Measurements from ENCODE around the gene E2F8.

The E2F8 gene

DNA sequence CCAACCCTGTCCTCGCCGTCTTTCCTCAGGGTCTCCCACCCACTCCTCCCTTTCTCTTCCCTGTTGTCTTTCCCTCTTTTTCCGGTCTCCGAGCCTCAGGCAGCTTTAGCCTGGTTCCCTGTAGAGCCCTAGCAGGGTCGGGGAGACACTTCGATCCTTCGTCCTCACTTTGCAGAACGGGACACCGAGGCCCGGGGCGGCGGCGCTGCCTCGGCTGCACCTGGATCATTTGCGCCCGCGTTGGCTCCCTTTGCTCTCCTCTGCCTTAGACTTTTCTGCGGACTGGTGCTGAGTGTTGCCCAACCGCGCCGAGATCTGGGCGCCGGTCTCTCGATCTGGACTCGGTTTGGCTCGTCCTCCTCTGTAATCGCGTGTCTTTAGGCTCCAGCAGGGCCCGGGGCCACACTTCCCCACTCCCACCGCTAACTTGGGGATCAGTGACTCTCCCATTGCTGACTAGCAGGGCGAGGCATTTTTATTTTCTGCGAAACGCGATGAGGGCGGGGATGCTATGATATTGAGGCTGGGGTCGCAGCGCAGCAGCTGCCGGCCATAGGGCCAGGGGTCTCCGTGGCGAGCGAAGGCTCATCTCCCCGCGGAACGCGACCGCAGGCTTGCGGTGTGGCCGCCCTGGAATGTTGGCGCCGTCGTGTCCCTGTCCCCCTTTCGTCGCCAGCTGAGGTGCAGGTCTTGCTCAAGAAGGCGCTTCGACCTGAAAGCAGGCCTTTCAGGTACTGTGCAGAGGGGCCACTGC is 1.6 kb upstream of the E2F8 start:
- Histone ChIP-seq H3K27ac (ENCODE audit: low read depth, low read length) (peak overlapping the region; percentile 45), H3K4me2 (ENCODE audit: low read length) (peak overlapping the region; percentile 72), H3K79me2 (ENCODE audit: control insufficient read depth, insufficient read depth, low read length, poor library complexity) (peaks cover 14% of the 10 kb centered on the region), H3K4me1 (ENCODE audit: control insufficient read depth in 1 of 2, insufficient read depth in 2 of 2, low read length in 2 of 2) (peaks cover 18 to 21% of the 10 kb centered on the region in 2 experiments), H3K36me3 (ENCODE audit: control insufficient read depth in 1 of 2, insufficient read depth in 2 of 2, low read length in 2 of 2) (peaks cover 2 to 3% of the 10 kb centered on the region in 2 experiments), H3K9me3 (ENCODE audit: insufficient read depth, low read depth, low read length) (no peaks in the 10 kb centered on the region), H2BK120ac (ENCODE audit: insufficient read depth, low read length, poor library complexity) (peak overlapping the region; percentile 92), H3K23ac (ENCODE audit: low read length) (no peak overlapping the region), H4K91ac (ENCODE audit: low read depth, low read length) (peak overlapping the region; percentile 83), H3K79me1 (ENCODE audit: low read length) (peaks cover 25% of the 10 kb centered on the region), H2BK5ac (ENCODE audit: low read depth, low read length, poor library complexity) (peak overlapping the region; percentile 50), H2AFZ (ENCODE audit: insufficient read depth, low read length, poor library complexity) (peak overlapping the region; percentile 75), H3K9ac (ENCODE audit: low read length) (no peak overlapping the region), H4K8ac (ENCODE audit: low read depth, low read length) (peak overlapping the region; percentile 86), H3K27me3 (ENCODE audit: insufficient read depth, low read length) (no peaks in the 10 kb centered on the region), H3K4ac (ENCODE audit: low read depth, low read length) (peak overlapping the region; percentile 56), H3K14ac (ENCODE audit: low read length) (peak overlapping the region; percentile 68), H3K4me3 (ENCODE audit: low read depth, low read length) (peak overlapping the region; percentile 88), H4K12ac (ENCODE audit: low read depth, low read length) (peak overlapping the region; percentile 78), H2AK5ac (ENCODE audit: low read length) (peak overlapping the region; percentile 3), H3K18ac (ENCODE audit: low read length) (peak overlapping the region; percentile 58), H2BK12ac (ENCODE audit: low read length) (peak overlapping the region; percentile 2)
- DNase-seq, result peak in 1 of 2 donors; percentile 25
- WGBS (ENCODE audit: extremely low coverage, insufficient coverage, insufficient read length), result no CpG with 5 or more reads among the region's 55 CpGs

DNA sequence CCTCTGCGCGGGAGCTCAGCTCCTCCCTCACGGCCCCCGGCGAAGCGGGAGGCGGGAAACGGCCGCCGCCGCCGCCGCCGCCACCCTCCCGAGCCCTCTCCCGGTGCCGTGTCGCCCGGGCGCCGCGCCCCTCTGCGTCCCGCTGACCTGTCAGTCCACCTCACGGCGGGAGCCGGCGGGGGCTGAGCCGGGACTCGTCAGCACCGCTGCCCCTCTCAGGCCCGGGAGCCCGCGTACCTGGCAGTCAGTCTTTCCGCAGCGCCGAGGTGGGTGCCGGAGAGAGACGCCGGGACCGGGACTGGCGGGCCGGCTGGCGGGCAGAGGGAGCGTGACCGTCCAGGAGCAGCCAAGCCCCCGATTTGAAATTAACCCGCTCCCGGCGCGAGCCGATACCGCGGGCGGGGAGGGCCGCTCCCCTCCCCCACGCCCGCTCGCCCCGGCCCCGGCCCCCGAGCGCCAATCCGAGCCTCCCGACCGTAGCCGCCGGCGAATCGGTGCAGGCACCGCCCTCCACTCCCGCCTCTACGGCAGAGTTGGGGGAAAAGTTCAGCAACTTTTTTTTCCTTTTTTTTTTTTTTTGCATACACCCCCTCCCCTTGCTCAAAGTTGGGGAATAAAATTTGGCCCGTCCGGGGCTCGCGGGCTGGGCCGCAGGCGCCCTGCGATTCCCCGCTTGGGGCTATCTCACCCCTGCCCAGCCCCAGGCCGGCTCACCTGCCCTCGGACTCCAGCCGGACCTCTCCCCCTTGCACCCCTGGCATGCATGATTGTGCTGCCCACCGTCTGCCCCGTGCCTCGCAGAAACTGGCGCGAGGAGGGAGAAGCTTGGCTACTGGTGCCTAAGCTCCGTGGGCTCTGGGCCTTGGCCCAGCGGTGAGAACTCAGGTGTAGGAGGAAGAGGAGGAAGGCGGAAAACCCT is 774 bp upstream of the E2F8 start:
- no peak overlapping the region for H2BK12ac ChIP-seq (ENCODE audit: low read length)

DNA sequence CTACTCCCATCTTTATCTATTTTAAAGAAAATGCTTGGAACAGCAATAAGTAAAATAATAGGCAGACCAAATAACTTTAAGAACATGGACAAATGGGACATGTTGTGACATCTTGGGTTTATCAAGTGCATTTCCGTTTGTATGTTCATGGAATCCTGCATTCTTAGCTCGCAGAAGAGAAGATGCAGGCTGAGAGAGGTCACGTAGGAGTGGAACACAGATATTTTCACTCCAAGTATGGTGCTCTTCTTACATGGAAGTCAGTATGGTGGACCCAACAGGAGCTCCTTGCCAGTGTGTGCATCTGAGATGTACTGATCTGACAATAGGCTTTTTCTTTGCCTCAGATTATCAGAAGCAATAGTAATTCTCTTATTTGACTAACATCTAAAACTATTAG is 1.7 kb downstream of the E2F8 start:
- WGBS (ENCODE audit: extremely low coverage, insufficient coverage, insufficient read length), result no CpG with 5 or more reads among the region's 3 CpGs

More for the DNA sequence above, 774 bp upstream of the E2F8 start:
- H2BK120ac ChIP-seq (ENCODE audit: insufficient read depth, low read length, poor library complexity), result peak overlapping the region; percentile 92
- H3K23ac ChIP-seq (ENCODE audit: low read length), result no peak overlapping the region
- no peaks in the 10 kb centered on the region for H3K9me3 ChIP-seq (ENCODE audit: insufficient read depth, low read depth, low read length)
- H3K4ac ChIP-seq (ENCODE audit: low read depth, low read length), result peak overlapping the region; percentile 90
- peaks cover 18 to 21% of the 10 kb centered on the region in 2 experiments for H3K4me1 ChIP-seq (ENCODE audit: control insufficient read depth in 1 of 2, insufficient read depth in 2 of 2, low read length in 2 of 2)
- peaks cover 3 to 6% of the 10 kb centered on the region in 2 experiments for H3K36me3 ChIP-seq (ENCODE audit: control insufficient read depth in 1 of 2, insufficient read depth in 2 of 2, low read length in 2 of 2)
- peaks cover 25% of the 10 kb centered on the region for H3K79me1 ChIP-seq (ENCODE audit: low read length)
- peak overlapping the region; percentile 88 for H3K4me3 ChIP-seq (ENCODE audit: low read depth, low read length)
- H2BK5ac ChIP-seq (ENCODE audit: low read depth, low read length, poor library complexity), result peak overlapping the region; percentile 85
- peaks cover 14% of the 10 kb centered on the region for H3K79me2 ChIP-seq (ENCODE audit: control insufficient read depth, insufficient read depth, low read length, poor library complexity)
- H2AFZ ChIP-seq (ENCODE audit: insufficient read depth, low read length, poor library complexity), result peak overlapping the region; percentile 99
- peak overlapping the region; percentile 93 for H3K14ac ChIP-seq (ENCODE audit: low read length)
- H2AK5ac ChIP-seq (ENCODE audit: low read length), result no peak overlapping the region
- H4K12ac ChIP-seq (ENCODE audit: low read depth, low read length), result peak overlapping the region; percentile 88
- H3K4me2 ChIP-seq (ENCODE audit: low read length), result peak overlapping the region; percentile 72
- no CpG with 5 or more reads among the region's 92 CpGs for WGBS (ENCODE audit: extremely low coverage, insufficient coverage, insufficient read length)
- H4K91ac ChIP-seq (ENCODE audit: low read depth, low read length), result peak overlapping the region; percentile 93
- peak overlapping the region; percentile 96 for H3K18ac ChIP-seq (ENCODE audit: low read length)
- peak overlapping the region; percentile 71 for H3K9ac ChIP-seq (ENCODE audit: low read length)
- H3K27ac ChIP-seq (ENCODE audit: low read depth, low read length), result peak overlapping the region; percentile 65
- DNase-seq, result no peak
- H4K8ac ChIP-seq (ENCODE audit: low read depth, low read length), result peak overlapping the region; percentile 90
- H3K27me3 ChIP-seq (ENCODE audit: insufficient read depth, low read length), result no peaks in the 10 kb centered on the region

DNA sequence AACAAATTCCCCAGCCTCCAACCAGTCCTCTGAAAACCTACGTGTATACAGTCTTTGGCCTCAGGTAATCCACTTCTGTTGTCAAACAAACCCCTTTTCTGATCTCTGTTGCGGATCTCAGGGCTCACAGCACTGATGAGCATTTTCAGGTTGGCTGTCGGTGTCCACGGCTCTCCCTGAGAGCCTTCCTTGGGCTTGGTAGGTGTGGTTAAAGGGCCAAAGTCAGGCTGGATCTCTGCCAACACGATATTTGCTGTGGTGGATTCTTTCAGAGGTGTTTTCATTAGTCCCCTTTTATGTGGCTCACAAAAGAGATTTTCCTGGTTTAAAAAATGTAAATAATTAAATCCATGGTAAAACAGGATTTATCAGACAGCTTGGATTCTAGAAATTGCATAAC is 2.9 kb downstream of the E2F8 start:
- H3K27ac ChIP-seq (ENCODE audit: low read depth, low read length), result no peak overlapping the region
- no peak overlapping the region for H3K9ac ChIP-seq (ENCODE audit: low read length)
- no peak overlapping the region for H4K12ac ChIP-seq (ENCODE audit: low read depth, low read length)
- peaks cover 18% of the 10 kb centered on the region for H3K79me1 ChIP-seq (ENCODE audit: low read length)
- no peak overlapping the region for H3K4me2 ChIP-seq (ENCODE audit: low read length)
- no peak overlapping the region for H3K4me3 ChIP-seq (ENCODE audit: low read depth, low read length)
- H2BK5ac ChIP-seq (ENCODE audit: low read depth, low read length, poor library complexity), result peak overlapping the region; percentile 63
- WGBS (ENCODE audit: extremely low coverage, insufficient coverage, insufficient read length), result no CpG with 5 or more reads among the region's 5 CpGs
- H2AFZ ChIP-seq (ENCODE audit: insufficient read depth, low read length, poor library complexity), result no peak overlapping the region
- H3K4ac ChIP-seq (ENCODE audit: low read depth, low read length), result no peak overlapping the region
- peaks cover 14% of the 10 kb centered on the region for H3K79me2 ChIP-seq (ENCODE audit: control insufficient read depth, insufficient read depth, low read length, poor library complexity)
- no peak overlapping the region for H2BK120ac ChIP-seq (ENCODE audit: insufficient read depth, low read length, poor library complexity)
- H2AK5ac ChIP-seq (ENCODE audit: low read length), result no peak overlapping the region
- H3K14ac ChIP-seq (ENCODE audit: low read length), result peak overlapping the region; percentile 50
- H3K18ac ChIP-seq (ENCODE audit: low read length), result no peak overlapping the region
- H3K27me3 ChIP-seq (ENCODE audit: insufficient read depth, low read length), result no peaks in the 10 kb centered on the region
- H3K36me3 ChIP-seq (ENCODE audit: control insufficient read depth in 1 of 2, insufficient read depth in 2 of 2, low read length in 2 of 2), result peaks cover 10 to 18% of the 10 kb centered on the region in 2 experiments
- H3K9me3 ChIP-seq (ENCODE audit: insufficient read depth, low read depth, low read length), result no peaks in the 10 kb centered on the region
- no peak for DNase-seq
- H3K23ac ChIP-seq (ENCODE audit: low read length), result no peak overlapping the region
- no peak overlapping the region for H4K8ac ChIP-seq (ENCODE audit: low read depth, low read length)
- peaks cover 4 to 12% of the 10 kb centered on the region in 2 experiments for H3K4me1 ChIP-seq (ENCODE audit: control insufficient read depth in 1 of 2, insufficient read depth in 2 of 2, low read length in 2 of 2)
- H4K91ac ChIP-seq (ENCODE audit: low read depth, low read length), result no peak overlapping the region
- H2BK12ac ChIP-seq (ENCODE audit: low read length), result no peak overlapping the region

More for the DNA sequence above, 1.7 kb downstream of the E2F8 start:
- H3K23ac ChIP-seq (ENCODE audit: low read length), result no peak overlapping the region
- H3K79me1 ChIP-seq (ENCODE audit: low read length), result peaks cover 18% of the 10 kb centered on the region
- no peak overlapping the region for H3K4ac ChIP-seq (ENCODE audit: low read depth, low read length)
- H3K9me3 ChIP-seq (ENCODE audit: insufficient read depth, low read depth, low read length), result no peaks in the 10 kb centered on the region
- no peak overlapping the region for H4K12ac ChIP-seq (ENCODE audit: low read depth, low read length)
- peaks cover 11 to 14% of the 10 kb centered on the region in 2 experiments for H3K4me1 ChIP-seq (ENCODE audit: control insufficient read depth in 1 of 2, insufficient read depth in 2 of 2, low read length in 2 of 2)
- H2BK120ac ChIP-seq (ENCODE audit: insufficient read depth, low read length, poor library complexity), result no peak overlapping the region
- peak overlapping the region; percentile 17 for H3K27ac ChIP-seq (ENCODE audit: low read depth, low read length)
- no peak overlapping the region for H2BK12ac ChIP-seq (ENCODE audit: low read length)
- no peak overlapping the region for H2AFZ ChIP-seq (ENCODE audit: insufficient read depth, low read length, poor library complexity)
- no peaks in the 10 kb centered on the region for H3K27me3 ChIP-seq (ENCODE audit: insufficient read depth, low read length)
- no peak overlapping the region for H2AK5ac ChIP-seq (ENCODE audit: low read length)
- H3K14ac ChIP-seq (ENCODE audit: low read length), result no peak overlapping the region
- H4K8ac ChIP-seq (ENCODE audit: low read depth, low read length), result no peak overlapping the region
- peaks cover 7 to 15% of the 10 kb centered on the region in 2 experiments for H3K36me3 ChIP-seq (ENCODE audit: control insufficient read depth in 1 of 2, insufficient read depth in 2 of 2, low read length in 2 of 2)
- H3K9ac ChIP-seq (ENCODE audit: low read length), result no peak overlapping the region
- DNase-seq, result no peak
- H3K79me2 ChIP-seq (ENCODE audit: control insufficient read depth, insufficient read depth, low read length, poor library complexity), result peaks cover 14% of the 10 kb centered on the region
- no peak overlapping the region for H2BK5ac ChIP-seq (ENCODE audit: low read depth, low read length, poor library complexity)
- H3K4me3 ChIP-seq (ENCODE audit: low read depth, low read length), result no peak overlapping the region
- H4K91ac ChIP-seq (ENCODE audit: low read depth, low read length), result no peak overlapping the region
- H3K18ac ChIP-seq (ENCODE audit: low read length), result no peak overlapping the region
- no peak overlapping the region for H3K4me2 ChIP-seq (ENCODE audit: low read length)
